AG09319 (cell line): Measurements from ENCODE around the gene ADGRG6.

ENCODE experiments used
- DNase-seq: peaks from one replicate; pipeline ENCODE4 v3.0.0-alpha.2; 2010; ENCODE audit warnings: low read depth; ENCODE audit errors: extremely low read depth
- CTCF ChIP-seq: IDR thresholded peaks from 2 replicates; pipeline ENCODE4 v1.5.1; 2011; ENCODE audit warnings: low read depth, mild to moderate bottlenecking, inconsistent platforms, low read length, moderate library complexity

Gene ADGRG6

GRCh38 chr6:142455957-142456589, 154.3 kb downstream of the ADGRG6 start:
- no peak for DNase-seq
- no peak for TF ChIP-seq CTCF

- TF ChIP-seq CTCF, result no peak
- DNase-seq, result no peak
Measured at GRCh38 chr6:142457638-142458406, 156.0 kb downstream of the ADGRG6 start.

DNA sequence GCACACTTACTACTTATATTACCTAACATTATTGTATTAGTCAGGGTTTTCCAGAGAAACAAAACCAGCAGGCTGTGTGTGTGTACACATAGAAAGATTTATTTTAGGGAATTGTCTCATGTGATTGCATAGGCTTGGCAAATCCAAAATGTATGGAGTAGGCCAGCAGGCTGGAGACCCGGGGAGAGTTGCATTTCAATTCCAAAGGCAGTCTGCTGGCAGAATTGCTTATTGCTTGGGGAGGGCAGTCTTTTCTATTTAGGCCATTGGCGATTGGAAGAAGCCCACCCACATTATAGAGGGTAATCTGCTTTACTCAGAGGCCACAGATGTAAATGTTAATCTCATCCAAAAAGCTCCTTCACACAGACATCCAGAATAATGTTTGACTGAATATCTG, 157.0 kb downstream of the ADGRG6 start:
- TF ChIP-seq CTCF, result no peak
- DNase-seq, result no peak

- no peak for DNase-seq
- no peak for TF ChIP-seq CTCF
Measured at GRCh38 chr6:142459271-142459670, 157.5 kb downstream of the ADGRG6 start.

- TF ChIP-seq CTCF, result no peak
- no peak for DNase-seq
Measured at GRCh38 chr6:142462260-142462659, 160.5 kb downstream of the ADGRG6 start.

DNA sequence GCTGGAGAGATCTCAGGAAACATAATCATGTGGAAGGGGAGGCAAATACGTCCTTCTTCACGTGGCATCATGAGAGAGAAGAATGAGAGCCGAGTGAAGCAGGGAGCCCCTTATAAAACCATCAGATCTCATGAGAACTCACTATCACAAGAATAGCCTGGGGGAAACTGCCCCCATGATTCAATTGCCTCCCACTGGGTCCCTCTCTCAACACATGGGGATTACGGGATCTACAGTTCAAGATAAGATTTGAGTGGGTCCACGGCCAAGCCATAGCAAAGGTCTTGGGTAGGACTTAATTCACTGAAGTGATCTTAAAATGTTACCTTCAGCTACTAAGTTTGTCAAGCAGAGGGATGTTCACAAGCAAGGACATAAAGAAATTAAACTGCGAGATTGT, 162.2 kb downstream of the ADGRG6 start:
- DNase-seq, result no peak
- TF ChIP-seq CTCF, result no peak

DNA sequence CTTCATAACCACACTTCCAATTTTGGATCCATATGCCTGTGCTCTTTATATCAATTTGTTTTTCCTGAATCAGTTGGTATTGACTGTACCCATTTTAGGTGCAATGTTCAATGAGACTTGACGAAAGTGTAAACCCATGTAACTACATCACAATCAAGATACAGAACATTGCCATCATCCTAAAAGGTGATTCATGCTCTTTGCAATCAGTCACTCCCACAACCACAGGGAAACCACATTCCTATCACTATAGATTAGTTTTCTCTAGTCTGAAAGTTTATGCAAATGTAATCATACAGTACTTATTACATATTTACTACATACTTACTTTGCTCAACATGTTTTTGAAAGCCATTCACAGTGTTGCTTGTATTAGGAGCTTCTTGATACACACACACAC, 167.4 kb downstream of the ADGRG6 start:
- DNase-seq, result no peak
- TF ChIP-seq CTCF, result no peak
